Occipital lobe (tissue), 2 donors: ENCODE data around the gene RNF212B. TPM values are rescaled to one million over a fixed set of nuclear protein-coding genes. Genes with fewer than 3 reads are reported as not detected.
"Not testable (repeated sequence)": the region's sequence is repeated elsewhere in the genome, so short reads cannot be mapped to it uniquely, and the experiment has no call there.

Source experiments
- DNase-seq: peaks from one replicate; lab custom pipeline; 2025; lab: John Stamatoyannopoulos, UW
- total RNA-seq: library from RNA; depleted of rRNA; stranded (reverse); fragments of >200 nt; gene quantifications from one replicate; pipeline ENCODE4 v1.2.3, GENCODE V29; 2014

Gene RNF212B
- total RNA-seq, 1 donor from 2014 or later, result not detected

- no peak for DNase-seq
Observed at GRCh38 chr14:23242076-23242475, 4.3 kb downstream of the RNF212B start.

- no peak for DNase-seq
Observed at GRCh38 chr14:23243066-23243465, 5.3 kb downstream of the RNF212B start.

- DNase-seq, result no peak
Observed at GRCh38 chr14:23245282-23245681, 7.5 kb downstream of the RNF212B start.

GRCh38 chr14:23248601-23249000 is 10.9 kb downstream of the RNF212B start:
- DNase-seq, result no peak

- DNase-seq, result no peak
Observed at GRCh38 chr14:23249824-23250223, 12.1 kb downstream of the RNF212B start.

- DNase-seq, result no peak
Observed at GRCh38 chr14:23252006-23252405, 14.3 kb downstream of the RNF212B start.

GRCh38 chr14:23252420-23253333 is 14.9 kb downstream of the RNF212B start:
- no peak for DNase-seq

GRCh38 chr14:23258256-23258655 is 20.5 kb downstream of the RNF212B start:
- DNase-seq, result no peak

- DNase-seq, result no peak
Observed at GRCh38 chr14:23259426-23259825, 21.7 kb downstream of the RNF212B start.

- not testable (repeated sequence) for DNase-seq
Observed at GRCh38 chr14:23260849-23261248, 23.1 kb downstream of the RNF212B start.

- DNase-seq, result no peak
Observed at GRCh38 chr14:23269193-23269592, 31.5 kb downstream of the RNF212B start.

GRCh38 chr14:23275412-23275811 is 37.7 kb downstream of the RNF212B start:
- no peak for DNase-seq

- no peak for DNase-seq
Observed at GRCh38 chr14:23277189-23277588, 39.5 kb downstream of the RNF212B start.

- not testable (repeated sequence) for DNase-seq
Observed at GRCh38 chr14:23277928-23278327, 40.2 kb downstream of the RNF212B start.

- DNase-seq, result no peak
Observed at GRCh38 chr14:23281247-23281646, 43.5 kb downstream of the RNF212B start.

- no peak for DNase-seq
Observed at GRCh38 chr14:23284654-23285529, 47.2 kb downstream of the RNF212B start.

- no peak for DNase-seq
Observed at GRCh38 chr14:23285530-23286019, 47.8 kb downstream of the RNF212B start.

- DNase-seq, result peak; percentile 98
Observed at GRCh38 chr14:23286020-23286901, 48.5 kb downstream of the RNF212B start, which contains the start of gene HOMEZ. TSS of gene HOMEZ (minus strand) at chr14:23286132. CDS start at chr14:23285952, 180 bp downstream.

GRCh38 chr14:23286902-23287479 is 49.3 kb downstream of the RNF212B start:
- no peak for DNase-seq

- DNase-seq, result no peak
Observed at GRCh38 chr14:23294734-23295561, 57.2 kb downstream of the RNF212B start.
